Fibroblast of skin of right quadriceps (primary cell): ENCODE measurements around the gene SGPP2.

ENCODE experiments used
- DNase-seq: peaks from one replicate; pipeline ENCODE4 v3.0.0-alpha.2; 2013

SGPP2 gene

GRCh38 chr2:222479859-222480258 lies 55.5 kb downstream of the SGPP2 start:
- DNase-seq = no peak

- no peak for DNase-seq
These were observed 56.2 kb downstream of the SGPP2 start for GRCh38 chr2:222480497-222480896.

- no peak for DNase-seq
These were observed 57.6 kb downstream of the SGPP2 start for GRCh38 chr2:222481941-222482340.

GRCh38 chr2:222483513-222484039 lies 59.2 kb downstream of the SGPP2 start:
- DNase-seq = no peak

- DNase-seq = no peak
These were observed 61.2 kb downstream of the SGPP2 start for GRCh38 chr2:222485367-222486211.

- DNase-seq = no peak
These were observed 65.8 kb downstream of the SGPP2 start for GRCh38 chr2:222490131-222490530.

GRCh38 chr2:222492683-222493082 lies 68.3 kb downstream of the SGPP2 start:
- no peak for DNase-seq

GRCh38 chr2:222494104-222494739 lies 69.9 kb downstream of the SGPP2 start:
- DNase-seq = no peak

- no peak for DNase-seq
These were observed 71.0 kb downstream of the SGPP2 start for GRCh38 chr2:222495388-222495787.

GRCh38 chr2:222499226-222499625 lies 74.9 kb downstream of the SGPP2 start:
- DNase-seq = no peak

- DNase-seq = no peak
These were observed 79.8 kb downstream of the SGPP2 start for GRCh38 chr2:222504191-222504590.

GRCh38 chr2:222504719-222505118 lies 80.4 kb downstream of the SGPP2 start:
- no peak for DNase-seq

- DNase-seq = no peak
These were observed 82.0 kb downstream of the SGPP2 start for GRCh38 chr2:222506230-222506935.

GRCh38 chr2:222514901-222515300 lies 90.6 kb downstream of the SGPP2 start:
- no peak for DNase-seq

- DNase-seq = peak; percentile 61
These were observed 94.4 kb downstream of the SGPP2 start for GRCh38 chr2:222518570-222519381.

GRCh38 chr2:222521099-222521498 lies 96.8 kb downstream of the SGPP2 start:
- DNase-seq = no peak

GRCh38 chr2:222522082-222522481 lies 97.7 kb downstream of the SGPP2 start:
- DNase-seq = no peak

- no peak for DNase-seq
These were observed 99.6 kb downstream of the SGPP2 start for GRCh38 chr2:222523783-222524544.

- DNase-seq = no peak
These were observed 101.5 kb downstream of the SGPP2 start for GRCh38 chr2:222525811-222526210.

- no peak for DNase-seq
These were observed 102.3 kb downstream of the SGPP2 start for GRCh38 chr2:222526480-222527277.

GRCh38 chr2:222532315-222532714 lies 108.0 kb downstream of the SGPP2 start:
- DNase-seq = no peak
